ENCODE data around the gene PGBD5. TPM values are rescaled to one million over a fixed set of nuclear protein-coding genes. Genes with fewer than 3 reads are reported as not detected.
"Not testable (repeated sequence)": the region's sequence is repeated elsewhere in the genome, so short reads cannot be mapped to it uniquely, and the experiment has no call there.

Gene PGBD5, protein sequence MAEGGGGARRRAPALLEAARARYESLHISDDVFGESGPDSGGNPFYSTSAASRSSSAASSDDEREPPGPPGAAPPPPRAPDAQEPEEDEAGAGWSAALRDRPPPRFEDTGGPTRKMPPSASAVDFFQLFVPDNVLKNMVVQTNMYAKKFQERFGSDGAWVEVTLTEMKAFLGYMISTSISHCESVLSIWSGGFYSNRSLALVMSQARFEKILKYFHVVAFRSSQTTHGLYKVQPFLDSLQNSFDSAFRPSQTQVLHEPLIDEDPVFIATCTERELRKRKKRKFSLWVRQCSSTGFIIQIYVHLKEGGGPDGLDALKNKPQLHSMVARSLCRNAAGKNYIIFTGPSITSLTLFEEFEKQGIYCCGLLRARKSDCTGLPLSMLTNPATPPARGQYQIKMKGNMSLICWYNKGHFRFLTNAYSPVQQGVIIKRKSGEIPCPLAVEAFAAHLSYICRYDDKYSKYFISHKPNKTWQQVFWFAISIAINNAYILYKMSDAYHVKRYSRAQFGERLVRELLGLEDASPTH
- total RNA-seq: 6.6 TPM

DNA sequence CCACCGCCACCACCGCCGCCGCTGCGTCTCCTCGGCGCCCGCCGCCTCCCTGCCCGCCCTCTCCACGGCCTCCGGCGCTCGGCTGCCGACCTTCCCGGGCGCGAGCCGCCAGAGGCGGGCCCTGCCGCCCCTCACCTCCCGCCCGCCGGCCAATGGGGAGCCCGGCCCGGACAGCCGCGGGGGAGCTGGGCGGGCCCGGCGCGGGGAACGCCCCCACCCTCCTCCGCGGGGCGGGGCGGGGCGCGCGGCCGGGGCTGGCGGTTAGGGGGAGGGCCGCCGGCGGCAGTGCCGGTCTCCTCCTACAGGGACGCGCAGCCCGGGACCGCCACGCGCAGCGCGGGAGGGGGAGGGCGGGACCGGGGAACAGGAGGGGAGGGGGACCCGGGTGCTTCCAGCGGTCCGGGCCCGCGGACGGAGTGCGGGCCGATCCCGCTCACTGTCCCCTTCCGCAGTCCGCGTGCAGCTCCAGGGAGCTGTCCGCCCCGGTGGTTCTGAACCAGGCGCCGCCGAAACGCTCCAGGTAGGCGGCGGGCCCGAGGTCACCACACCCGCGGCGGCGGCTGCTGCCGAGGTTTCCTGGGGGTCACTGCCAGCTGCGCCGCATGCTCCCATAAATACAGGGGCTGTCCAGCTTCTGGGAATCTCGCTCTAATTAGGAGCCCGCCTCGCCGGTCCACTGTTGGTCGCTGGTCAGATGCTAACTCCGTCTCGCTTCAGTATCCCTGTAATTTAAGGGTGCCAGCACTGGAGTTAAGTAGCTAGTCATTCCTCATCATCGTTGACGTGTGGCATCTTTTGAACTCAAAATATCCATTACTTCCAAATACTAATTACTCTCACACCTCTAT lies at the start of gene PGBD5:
Gene PGBD5, minus strand, starts transcription at position 87 of the 848 bp plus-strand sequence. CDS start 404 bp downstream, outside the sequence.
- ATAC-seq: peak; percentile 94
- peak; percentile 78 for DNase-seq (ENCODE audit: low spot score)
- intact Hi-C loops (cut with DNase I): no loop called here

- ATAC-seq; DNase-seq (ENCODE audit: low spot score); intact Hi-C loops (cut with DNase I): not testable (repeated sequence)
Observed at GRCh38 chr1:230474924-230475323, 48.8 kb upstream of the PGBD5 start.

- intact Hi-C loops (cut with DNase I); DNase-seq (ENCODE audit: low spot score); ATAC-seq: not testable (repeated sequence)
Observed at GRCh38 chr1:230470750-230471149, 44.6 kb upstream of the PGBD5 start.

- no peak for ATAC-seq
- intact Hi-C loops (cut with DNase I): no loop called here
- DNase-seq (ENCODE audit: low spot score): no peak
Observed at GRCh38 chr1:230469271-230469670, 43.1 kb upstream of the PGBD5 start.

DNA sequence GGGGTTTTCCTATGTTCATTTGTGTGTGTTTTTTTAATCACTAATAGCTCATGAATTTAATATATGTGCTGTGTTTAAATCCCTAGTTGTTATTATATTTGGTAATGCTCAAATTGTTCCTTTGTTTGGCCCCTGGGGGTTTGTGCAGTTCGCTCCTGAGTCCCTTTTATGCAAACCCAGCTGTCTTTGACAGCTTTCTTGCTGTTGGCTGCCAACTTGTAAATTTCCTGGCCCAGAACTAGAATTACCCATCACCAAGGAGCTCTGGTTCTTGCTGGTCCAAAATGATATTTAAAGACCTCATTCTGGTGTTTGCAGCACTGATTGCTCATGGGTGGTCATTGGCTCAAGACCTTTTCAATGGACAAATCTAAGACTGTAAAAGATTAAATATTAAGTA lies 39.6 kb upstream of the PGBD5 start:
- intact Hi-C loops (cut with DNase I): loop anchor here (1.0 kb wide), 1 partner anchor 31 kb away; no protein-coding TSS in a partner anchor
- no peak for ATAC-seq

DNA sequence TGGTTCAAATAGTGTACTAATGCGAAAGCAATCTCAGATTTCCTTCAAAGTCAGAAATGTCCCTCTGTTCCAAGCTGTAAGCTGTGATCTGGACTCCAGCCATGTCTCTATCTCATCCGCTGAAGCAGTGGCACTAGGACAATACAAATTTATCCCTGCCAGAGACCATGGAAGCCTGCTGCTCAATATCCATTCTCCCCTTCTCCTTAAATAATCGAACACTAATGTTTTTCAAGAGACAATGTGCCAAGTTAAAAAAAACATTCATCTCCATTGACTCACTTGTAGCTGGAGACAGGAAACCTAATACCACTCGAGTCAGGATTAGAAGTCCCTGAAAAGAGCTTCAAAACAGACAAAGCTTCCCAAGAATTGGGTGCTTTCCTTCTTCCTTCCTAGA lies 38.5 kb upstream of the PGBD5 start:
- ATAC-seq: no peak
- intact Hi-C loops (cut with DNase I): loop anchor here (1.0 kb wide), 1 partner anchor 32 kb away; no protein-coding TSS in a partner anchor
- no peak for DNase-seq (ENCODE audit: low spot score)

More for the DNA sequence above, 39.6 kb upstream of the PGBD5 start:
- DNase-seq (ENCODE audit: low spot score): no peak

GRCh38 chr1:230463760-230464159 lies 37.6 kb upstream of the PGBD5 start:
- no peak for DNase-seq (ENCODE audit: low spot score)
- intact Hi-C loops (cut with DNase I): no loop called here
- ATAC-seq: no peak

- intact Hi-C loops (cut with DNase I): no loop called here
- DNase-seq (ENCODE audit: low spot score) (no peak), ATAC-seq (no peak)
Observed at GRCh38 chr1:230463326-230463725, 37.2 kb upstream of the PGBD5 start.

- no peak for ATAC-seq
- no peak for DNase-seq (ENCODE audit: low spot score)
- intact Hi-C loops (cut with DNase I): no loop called here
Observed at GRCh38 chr1:230459465-230459864, 33.3 kb upstream of the PGBD5 start.

GRCh38 chr1:230458509-230458908 lies 32.4 kb upstream of the PGBD5 start:
- no peak for DNase-seq (ENCODE audit: low spot score)
- intact Hi-C loops (cut with DNase I): no loop called here
- ATAC-seq: no peak

- ATAC-seq: no peak
- intact Hi-C loops (cut with DNase I): no loop called here
- DNase-seq (ENCODE audit: low spot score): no peak
Observed at GRCh38 chr1:230456478-230456877, 30.3 kb upstream of the PGBD5 start.

DNA sequence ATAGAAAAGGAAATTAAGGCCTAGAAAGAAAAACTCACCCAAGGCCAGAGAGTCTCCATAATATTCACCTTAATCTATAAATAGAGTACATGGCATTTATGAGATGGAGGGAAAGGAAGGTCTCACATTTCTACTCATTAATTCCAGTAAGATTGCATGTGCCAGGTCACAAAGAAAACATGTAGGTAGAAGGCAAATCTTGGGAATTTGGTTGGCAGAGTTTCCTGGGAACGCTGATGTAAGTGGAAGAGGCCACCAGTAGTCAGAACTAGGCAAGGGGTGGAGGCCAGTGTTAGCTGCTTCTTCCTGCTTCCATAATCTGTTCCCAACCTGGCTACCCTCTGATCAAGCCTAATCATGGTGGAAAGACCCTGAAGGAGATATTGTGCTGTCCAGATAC lies 29.2 kb upstream of the PGBD5 start:
- intact Hi-C loops (cut with DNase I): no loop called here
- ATAC-seq (no peak), DNase-seq (ENCODE audit: low spot score) (no peak)

GRCh38 chr1:230453377-230453776 lies 27.2 kb upstream of the PGBD5 start:
- DNase-seq (ENCODE audit: low spot score): no peak
- ATAC-seq: no peak
- intact Hi-C loops (cut with DNase I): no loop called here

- no peak for ATAC-seq
- DNase-seq (ENCODE audit: low spot score): no peak
- intact Hi-C loops (cut with DNase I): no loop called here
Observed at GRCh38 chr1:230441183-230442029, 15.3 kb upstream of the PGBD5 start.

DNA sequence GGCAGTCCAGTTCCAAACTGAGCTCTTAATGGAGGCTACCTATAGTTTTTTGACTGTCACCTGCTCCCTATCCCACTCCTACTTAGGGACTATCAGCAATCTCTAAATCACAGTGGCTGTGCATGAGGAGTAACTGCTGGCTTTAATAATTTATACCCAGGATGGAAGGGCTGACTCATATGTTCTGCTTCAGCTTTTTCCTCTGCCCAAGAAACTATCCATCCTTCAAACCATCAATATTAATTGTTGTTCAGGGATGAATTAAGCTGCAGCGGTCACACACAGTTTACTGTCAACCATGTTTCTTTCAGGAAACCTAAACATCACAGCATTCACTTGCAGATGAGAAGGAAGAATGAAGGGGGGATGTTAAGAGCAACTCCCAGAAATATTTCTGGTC lies 9.0 kb upstream of the PGBD5 start:
- no peak for DNase-seq (ENCODE audit: low spot score)
- ATAC-seq: no peak
- intact Hi-C loops (cut with DNase I): no loop called here

- ATAC-seq (no peak), DNase-seq (ENCODE audit: low spot score) (no peak)
- intact Hi-C loops (cut with DNase I): no loop called here
Observed at GRCh38 chr1:230431527-230431926, 5.4 kb upstream of the PGBD5 start.

DNA sequence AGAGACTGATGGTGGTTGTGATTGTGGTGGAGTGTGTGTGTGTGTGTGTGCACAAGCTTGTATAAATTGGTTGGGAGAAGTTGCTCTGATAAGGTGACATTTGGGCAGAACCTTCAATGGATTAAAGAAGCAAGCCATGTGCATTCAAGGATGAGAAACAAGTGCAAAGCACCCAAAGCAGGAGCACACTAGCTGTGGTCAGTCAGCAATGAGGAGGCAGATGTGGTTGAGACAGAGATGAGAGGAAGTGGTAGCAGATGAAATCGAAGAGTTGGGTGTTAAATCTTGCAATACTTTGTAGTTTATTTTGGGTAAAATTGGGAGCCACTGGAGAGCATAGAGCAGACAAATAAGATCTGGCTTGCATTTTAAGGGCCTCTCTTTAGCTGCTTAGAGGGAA lies 4.4 kb upstream of the PGBD5 start:
- ATAC-seq: no peak
- intact Hi-C loops (cut with DNase I): no loop called here
- no peak for DNase-seq (ENCODE audit: low spot score)

- ATAC-seq (no peak), DNase-seq (ENCODE audit: low spot score) (no peak)
- intact Hi-C loops (cut with DNase I): no loop called here
Observed at GRCh38 chr1:230429067-230429735, 3.1 kb upstream of the PGBD5 start.
